Gastrocnemius medialis (tissue), 4 donors: ENCODE data around the gene LRRC15. TPM values are rescaled to one million over a fixed set of nuclear protein-coding genes. Genes with fewer than 3 reads are reported as not detected.

ENCODE experiments used
- ATAC-seq, 2 donors: fragments of 150-250 bp; one replicate each; pipeline ENCODE4 v1.9.1; 2016
- DNase-seq, 2 donors: peaks; one replicate each; pipeline ENCODE4 v3.0.0-alpha.2; 2019
- H3K27ac ChIP-seq, 4 donors: fragments of 200-600 bp; sonication (generic); 1 replicate in 1 of 4; 2 replicates in 3 of 4; pipeline ENCODE4 v1.5.1; 2016 to 2018; ENCODE audit warnings: mild to moderate bottlenecking in 2 of 4, moderate library complexity in 1 of 4
- H3K27me3 ChIP-seq, 3 donors: fragments of 200-600 bp; sonication (generic) in 2 of 3; 1 replicate in 1 of 3; 2 replicates in 2 of 3; pipeline versions ENCODE4 v1.5.1 to v1.6.0; 2016 to 2019; ENCODE audit warnings: mild to moderate bottlenecking in 1 of 3, moderate library complexity in 1 of 3
- H3K36me3 ChIP-seq, 2 donors: fragments of 200-600 bp; sonication (generic) in 1 of 2; one replicate each; pipeline ENCODE4 v1.5.1; 2017 to 2018
- H3K4me1 ChIP-seq, 2 donors: fragments of 200-600 bp; sonication (generic) in 1 of 2; one replicate each; pipeline ENCODE4 v1.5.1; 2016 to 2017; ENCODE audit warnings: mild to moderate bottlenecking in 2 of 2
- H3K4me3 ChIP-seq, 4 donors: fragments of 200-600 bp; sonication (generic) in 3 of 4; 1 replicate in 1 of 4; 2 replicates in 3 of 4; pipeline ENCODE4 v1.5.1; 2016 to 2019; ENCODE audit warnings: mild to moderate bottlenecking in 2 of 4
- H3K9me3 ChIP-seq, 3 donors: fragments of 200-600 bp; sonication (generic) in 2 of 3; 1 replicate in 1 of 3; 2 replicates in 2 of 3; pipeline ENCODE4 v1.5.1; 2016 to 2019
- CTCF ChIP-seq, 5 experiments: fragments of 450-650 bp in 3 of 5; fragments of 200-600 bp in 2 of 5; sonication (generic) in 2 of 5; IDR thresholded peaks in 4 of 5; conservative IDR thresholded peaks in 1 of 5; 1 replicate in 4 of 5; 2 replicates in 1 of 5; pipeline ENCODE4 v1.5.1; 2016 to 2019; ENCODE audit warnings: antibody characterized with exemption in 5 of 5, mild to moderate bottlenecking in 3 of 5, moderate library complexity in 3 of 5
- POLR2A ChIP-seq, 2 donors: fragments of 450-650 bp; IDR thresholded peaks; one replicate each; pipeline ENCODE4 v1.6.1; 2017; ENCODE audit warnings: antibody characterized with exemption in 2 of 2, mild to moderate bottlenecking in 2 of 2, moderate library complexity in 2 of 2
- in situ Hi-C, 4 donors: fragments of 200-750 bp; cut with MboI; loops; one replicate each; pipeline versions ENCODE4 v1.15.0 to v1.8.0; 2017; ENCODE audit warnings: low sequenced_read_pairs in 4 of 4
- intact Hi-C: fragments of 100-400 bp; cut with DNase I; formaldehyde crosslinking; loops from one replicate; pipeline ENCODE4 v1.15.1; 2023; ENCODE audit warnings: low total_unique reads
- total RNA-seq, 4 donors: library from RNA; depleted of rRNA; stranded (reverse); fragments of >200 nt; gene quantifications; one replicate each; pipeline versions ENCODE4 v1.1.0 to v1.2.3, GENCODE V29; 2016

LRRC15 gene
- total RNA-seq, 4 donors from 2014 or later, result 0.05 TPM; not detected in 3

- Histone ChIP-seq H3K27ac (no peak overlapping the region), H3K36me3 (no peaks in the 10 kb centered on the region), H3K9me3 (no peaks in the 10 kb centered on the region), H3K4me1 (no peaks in the 10 kb centered on the region), H3K4me3 (no peak overlapping the region), H3K27me3 (peaks cover 0 to 13% (median 2%) of the 10 kb centered on the region in 3 donors)
- ATAC-seq (no peak), DNase-seq (no peak)
- TF ChIP-seq CTCF (IDR thresholded peaks at IDR 0.05 in 4 of 5, conservative IDR thresholded peaks at IDR 0.05 in 1 of 5) (no peak), POLR2A (IDR thresholded peaks at IDR 0.05) (no peak)
- intact Hi-C loops (no loop called here), in situ Hi-C loops (no loop called here)
Measured at GRCh38 chr3:194387276-194387675, 17.7 kb upstream of the LRRC15 start.

- Histone ChIP-seq H3K36me3 (no peaks in the 10 kb centered on the region), H3K27me3 (peaks cover 0 to 12% (median 0%) of the 10 kb centered on the region in 3 donors), H3K4me1 (no peaks in the 10 kb centered on the region), H3K27ac (no peak overlapping the region), H3K9me3 (no peaks in the 10 kb centered on the region), H3K4me3 (no peak overlapping the region)
- no peak for TF ChIP-seq POLR2A (IDR thresholded peaks at IDR 0.05)
- no peak for TF ChIP-seq CTCF (IDR thresholded peaks at IDR 0.05 in 4 of 5, conservative IDR thresholded peaks at IDR 0.05 in 1 of 5)
- intact Hi-C loops (no loop called here), in situ Hi-C loops (no loop called here)
- ATAC-seq (no peak), DNase-seq (no peak)
Measured at GRCh38 chr3:194386648-194387047, 17.1 kb upstream of the LRRC15 start.

DNA sequence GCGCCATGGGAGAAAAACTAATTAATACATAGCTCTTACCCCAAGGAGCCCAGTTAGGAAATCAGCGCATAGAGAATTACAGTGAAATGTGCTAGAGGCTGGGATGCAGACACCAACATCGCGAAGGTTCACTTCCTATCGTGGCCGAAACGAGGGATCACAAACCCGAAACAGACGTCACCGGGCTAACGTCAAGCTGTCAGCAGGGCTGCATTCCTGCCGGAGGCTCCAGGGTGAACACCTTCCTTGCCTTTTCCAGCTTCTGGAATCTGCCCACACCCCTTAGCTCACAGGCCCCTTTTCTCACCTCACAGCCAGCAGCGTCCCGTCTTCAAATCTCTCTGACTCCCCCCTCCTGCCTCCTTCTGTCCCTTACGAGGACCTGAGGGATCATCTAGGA, 16.5 kb upstream of the LRRC15 start:
- peaks cover 0 to 8% (median 0%) of the 10 kb centered on the region in 3 donors for H3K27me3 ChIP-seq
- ATAC-seq (no peak), DNase-seq (no peak)
- no peaks in the 10 kb centered on the region for H3K36me3 ChIP-seq
- TF ChIP-seq POLR2A (IDR thresholded peaks at IDR 0.05) (no peak), CTCF (IDR thresholded peaks at IDR 0.05 in 4 of 5, conservative IDR thresholded peaks at IDR 0.05 in 1 of 5) (no peak)
- intact Hi-C loops, result no loop called here
- H3K4me3 ChIP-seq, result no peak overlapping the region
- in situ Hi-C loops, result no loop called here
- no peaks in the 10 kb centered on the region for H3K4me1 ChIP-seq
- H3K9me3 ChIP-seq, result no peaks in the 10 kb centered on the region
- no peak overlapping the region for H3K27ac ChIP-seq

DNA sequence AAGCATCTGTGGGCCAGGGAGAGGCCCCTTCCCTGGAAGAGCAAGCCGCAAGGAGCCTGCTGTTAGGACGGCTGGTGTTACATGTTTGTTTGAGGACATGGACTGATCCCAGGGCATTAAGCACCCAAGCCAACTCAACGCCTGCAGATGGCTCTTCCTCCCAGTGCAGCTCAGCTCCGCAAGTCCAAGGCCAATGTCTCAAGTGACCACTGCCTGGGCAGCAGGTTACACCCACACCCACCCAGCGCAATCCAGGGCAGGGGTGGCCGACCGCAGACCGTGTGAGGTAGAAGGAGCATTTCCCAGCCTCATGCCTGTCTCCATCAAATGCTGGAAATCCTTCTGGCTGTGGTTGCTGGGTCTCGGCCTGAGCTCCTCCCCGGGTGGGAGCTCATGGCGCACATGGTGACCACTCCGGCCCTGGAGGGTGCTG, 15.0 kb upstream of the LRRC15 start:
- in situ Hi-C loops (no loop called here), intact Hi-C loops (no loop called here)
- no peaks in the 10 kb centered on the region for H3K36me3 ChIP-seq

More for the DNA sequence above, 15.0 kb upstream of the LRRC15 start:
- no peaks in the 10 kb centered on the region for H3K9me3 ChIP-seq
- DNase-seq (no peak), ATAC-seq (no peak)
- H3K4me1 ChIP-seq, result no peaks in the 10 kb centered on the region
- H3K4me3 ChIP-seq, result no peak overlapping the region
- TF ChIP-seq CTCF (IDR thresholded peaks at IDR 0.05 in 4 of 5, conservative IDR thresholded peaks at IDR 0.05 in 1 of 5) (no peak), POLR2A (IDR thresholded peaks at IDR 0.05) (no peak)
- H3K27ac ChIP-seq, result no peak overlapping the region
- H3K27me3 ChIP-seq, result no peaks in the 10 kb centered on the region
